K562 (cell line): ENCODE results near the gene CPEB1. TPM values are rescaled to one million over a fixed set of nuclear protein-coding genes. Genes with fewer than 3 reads are reported as not detected.

Experiments used
- CBFB ChIP-seq: sonication (generic); formaldehyde crosslinking; IDR thresholded peaks from 2 replicates; pipeline ENCODE4 v1.4.0; 2020; ENCODE audit warnings: mild to moderate bottlenecking, missing genetic modification reagents
- CHD1 ChIP-seq: fragments of 200-600 bp; sonication (generic); IDR thresholded peaks from one replicate; pipeline ENCODE4 v1.6.1; 2012; ENCODE audit warnings: mild to moderate bottlenecking, moderate library complexity, low read length, inconsistent platforms
- CTBP1 ChIP-seq: fragments of 450-650 bp; IDR thresholded peaks from 2 replicates; pipeline ENCODE4 v1.6.1; 2016; ENCODE audit warnings: borderline replicate concordance
- FOXJ2 ChIP-seq: fragments of 200-800 bp; sonication (Bioruptor generic); IDR thresholded peaks from 2 replicates; pipeline ENCODE4 v1.6.1; 2016; ENCODE audit warnings: missing genetic modification characterization, missing compliant biosample characterization
- HCFC1 ChIP-seq: IDR thresholded peaks from 2 replicates; pipeline ENCODE4 v1.6.1; 2012; ENCODE audit warnings: low read depth, low read length, improper control_type of control experiment
- HNRNPH1 ChIP-seq: fragments of 200-400 bp; formaldehyde crosslinking; optimal IDR thresholded peaks from 2 replicates; pipeline ENCODE3; 2017; ENCODE audit warnings: low read depth, mild to moderate bottlenecking, low read length, moderate library complexity
- HNRNPUL1 ChIP-seq: fragments of 200-400 bp; formaldehyde crosslinking; IDR thresholded peaks from 2 replicates; pipeline ENCODE4 v1.6.1; 2017; ENCODE audit warnings: low read length
- NCOA4 ChIP-seq: fragments of 450-650 bp; IDR thresholded peaks from 2 replicates; pipeline ENCODE4 v1.6.1; 2018; ENCODE audit warnings: mild to moderate bottlenecking; ENCODE audit not compliant: partially characterized antibody
- NEUROD1 ChIP-seq: fragments of 150-350 bp; IDR thresholded peaks from 2 replicates; pipeline ENCODE4 v1.6.1; 2014; ENCODE audit warnings: borderline replicate concordance, low read length, low read depth; ENCODE audit not compliant: partially characterized antibody
- NFXL1 ChIP-seq: fragments of 450-650 bp; formaldehyde crosslinking; IDR thresholded peaks from 2 replicates; pipeline ENCODE4 v1.4.0; 2021; ENCODE audit warnings: mild to moderate bottlenecking
- NR2C1 ChIP-seq, 2 experiments: fragments of 450-650 bp; IDR thresholded peaks; 2 replicates each; pipeline ENCODE4 v1.6.1; 2017; ENCODE audit warnings: mild to moderate bottlenecking in 2 of 2, antibody characterized with exemption in 1 of 2, inconsistent platforms in 1 of 2, missing compliant biosample characterization in 1 of 2, missing genetic modification characterization in 1 of 2
- NR3C1 ChIP-seq: sonication (generic); formaldehyde crosslinking; IDR thresholded peaks from 2 replicates; pipeline ENCODE4 v1.8.1; 2022; ENCODE audit warnings: missing genetic modification reagents
- PHTF2 ChIP-seq: fragments of 250-450 bp; sonication (Bioruptor Pico); IDR thresholded peaks from 2 replicates; pipeline ENCODE4 v1.5.0; 2021; ENCODE audit warnings: mild to moderate bottlenecking
- PRMT5 ChIP-seq: sonication (generic); formaldehyde crosslinking; IDR thresholded peaks from 2 replicates; pipeline ENCODE4 v1.5.0; 2020; ENCODE audit warnings: missing genetic modification reagents
- RFX5 ChIP-seq: IDR thresholded peaks from 2 replicates; pipeline ENCODE4 v1.6.1; 2011; ENCODE audit warnings: low read depth, mild to moderate bottlenecking, improper control_type of control experiment, low read length
- SIN3A ChIP-seq, 2 experiments: fragments of 150-350 bp in 1 of 2; IDR thresholded peaks; 2 replicates each; pipeline ENCODE4 v1.6.1; 2011 to 2016; ENCODE audit warnings: borderline replicate concordance in 2 of 2, low read depth in 2 of 2, low read length in 2 of 2, mild to moderate bottlenecking in 2 of 2, moderate library complexity in 2 of 2; ENCODE audit not compliant: control insufficient read depth in 1 of 2
- SMARCE1 ChIP-seq: fragments of 450-650 bp; IDR thresholded peaks from 2 replicates; pipeline ENCODE4 v1.7.1; 2016; ENCODE audit warnings: mild to moderate bottlenecking
- ZC3H11A ChIP-seq: IDR thresholded peaks from 2 replicates; pipeline ENCODE4 v1.6.1; 2012; ENCODE audit warnings: low read depth, low read length, improper control_type of control experiment
- ZFP36 ChIP-seq: fragments of 150-350 bp; IDR thresholded peaks from 2 replicates; pipeline ENCODE4 v1.6.1; 2018; ENCODE audit warnings: low read length, low read depth; ENCODE audit not compliant: partially characterized antibody
- ZNF253 ChIP-seq: fragments of 250-450 bp; sonication (Bioruptor Pico); conservative IDR thresholded peaks from 2 replicates; pipeline ENCODE4 v1.6.1; 2021; ENCODE audit warnings: mild to moderate bottlenecking
- polyA plus RNA-seq, 8 experiments: library from polyadenylated mRNA; depleted of rRNA in 4 of 8; stranded (reverse) in 5 of 8; unstranded in 3 of 8; fragments of >200 nt; fragmentation: Nextera tagmentation in 2 of 8; fragmentation: Illumina TruSeq in 1 of 8; extraction: Ambion mirVana in 2 of 8; extraction: Trizol in 1 of 8; gene quantifications; 2 replicates each; pipeline versions ENCODE4 v1.2.1 to v1.2.3, GENCODE V29; 2011 to 2014; ENCODE audit warnings: inconsistent platforms in 1 of 8, missing spikeins in 1 of 8
- total RNA-seq, 7 experiments: library from RNA; depleted of rRNA in 6 of 7; stranded (reverse); fragments of >200 nt in 6 of 7; fragmentation: Illumina TruSeq in 2 of 7; extraction: Trizol in 2 of 7; gene quantifications; 2 replicates each; pipeline versions ENCODE4 v1.2.1 to v1.2.3, GENCODE V29; 2011 to 2021; ENCODE audit warnings: low replicate concordance in 1 of 7
- TF ChIP-seq, protein P1 (sequence below): fragments of 450-650 bp; IDR thresholded peaks from 2 replicates; pipeline ENCODE4 v1.6.1; 2016; ENCODE audit warnings: borderline replicate concordance
- TF ChIP-seq, protein P2 (sequence below): sonication (generic); formaldehyde crosslinking; IDR thresholded peaks from 2 replicates; pipeline ENCODE4 v1.4.0; 2020; ENCODE audit warnings: mild to moderate bottlenecking, missing genetic modification reagents
- TF ChIP-seq, protein P3 (sequence below): sonication (generic); formaldehyde crosslinking; IDR thresholded peaks from 2 replicates; pipeline ENCODE4 v1.8.0; 2022; ENCODE audit warnings: mild to moderate bottlenecking, missing genetic modification reagents

CPEB1 gene
- total and polyA plus RNA-seq, 9 of the 15 experiments (the other 6 are each of a cell fraction or from before 2014, with no cell fraction given) = 2.2 to 13.4 (median 9.7) TPM

DNA sequence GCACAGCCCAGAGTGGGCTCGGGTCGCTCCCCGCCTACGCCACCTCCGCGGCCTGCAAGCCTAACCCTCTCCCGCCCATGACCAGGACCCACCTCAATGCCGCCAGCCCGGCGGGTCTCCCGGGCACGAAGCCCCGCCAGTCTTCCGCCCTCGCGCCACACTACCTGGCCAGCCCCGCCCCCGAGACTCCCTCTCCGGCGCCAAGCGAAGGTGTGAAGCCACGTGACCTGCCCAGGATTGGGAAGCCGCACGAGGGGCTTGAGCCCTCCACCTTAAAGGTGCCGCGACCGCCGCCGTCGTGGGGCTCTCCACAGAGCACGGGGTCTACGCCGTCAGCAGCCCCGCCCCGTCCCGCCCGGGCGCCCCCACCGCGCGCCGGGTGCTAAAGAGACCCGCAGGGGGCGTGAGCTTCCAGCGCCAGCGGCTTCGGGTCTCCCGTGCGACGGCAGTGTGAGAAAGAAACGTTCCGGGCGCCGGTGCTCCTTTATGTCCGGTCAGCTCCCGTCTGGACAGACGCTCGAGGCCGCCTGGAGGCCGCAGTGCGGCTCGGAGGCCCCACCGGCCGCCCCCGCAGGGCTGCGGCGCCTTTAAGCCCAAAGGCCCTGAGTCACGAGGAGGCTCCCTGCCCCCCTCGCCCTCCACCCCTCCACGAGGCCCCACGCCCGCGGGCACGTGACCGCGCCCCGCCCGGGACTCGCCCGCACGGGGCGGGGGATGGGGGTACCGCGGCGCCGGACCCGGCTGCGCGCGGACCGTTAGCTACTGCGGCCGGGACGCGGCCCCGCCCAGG is at the start of gene CPEB1 (continued):
- TF ChIP-seq, protein P1, sequence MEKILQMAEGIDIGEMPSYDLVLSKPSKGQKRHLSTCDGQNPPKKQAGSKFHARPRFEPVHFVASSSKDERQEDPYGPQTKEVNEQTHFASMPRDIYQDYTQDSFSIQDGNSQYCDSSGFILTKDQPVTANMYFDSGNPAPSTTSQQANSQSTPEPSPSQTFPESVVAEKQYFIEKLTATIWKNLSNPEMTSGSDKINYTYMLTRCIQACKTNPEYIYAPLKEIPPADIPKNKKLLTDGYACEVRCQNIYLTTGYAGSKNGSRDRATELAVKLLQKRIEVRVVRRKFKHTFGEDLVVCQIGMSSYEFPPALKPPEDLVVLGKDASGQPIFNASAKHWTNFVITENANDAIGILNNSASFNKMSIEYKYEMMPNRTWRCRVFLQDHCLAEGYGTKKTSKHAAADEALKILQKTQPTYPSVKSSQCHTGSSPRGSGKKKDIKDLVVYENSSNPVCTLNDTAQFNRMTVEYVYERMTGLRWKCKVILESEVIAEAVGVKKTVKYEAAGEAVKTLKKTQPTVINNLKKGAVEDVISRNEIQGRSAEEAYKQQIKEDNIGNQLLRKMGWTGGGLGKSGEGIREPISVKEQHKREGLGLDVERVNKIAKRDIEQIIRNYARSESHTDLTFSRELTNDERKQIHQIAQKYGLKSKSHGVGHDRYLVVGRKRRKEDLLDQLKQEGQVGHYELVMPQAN = no peak
- TF ChIP-seq RFX5 = no peak
- TF ChIP-seq HCFC1 = peak; percentile 19; the same call in 1 of the 2 replicates
- TF ChIP-seq, protein P2, sequence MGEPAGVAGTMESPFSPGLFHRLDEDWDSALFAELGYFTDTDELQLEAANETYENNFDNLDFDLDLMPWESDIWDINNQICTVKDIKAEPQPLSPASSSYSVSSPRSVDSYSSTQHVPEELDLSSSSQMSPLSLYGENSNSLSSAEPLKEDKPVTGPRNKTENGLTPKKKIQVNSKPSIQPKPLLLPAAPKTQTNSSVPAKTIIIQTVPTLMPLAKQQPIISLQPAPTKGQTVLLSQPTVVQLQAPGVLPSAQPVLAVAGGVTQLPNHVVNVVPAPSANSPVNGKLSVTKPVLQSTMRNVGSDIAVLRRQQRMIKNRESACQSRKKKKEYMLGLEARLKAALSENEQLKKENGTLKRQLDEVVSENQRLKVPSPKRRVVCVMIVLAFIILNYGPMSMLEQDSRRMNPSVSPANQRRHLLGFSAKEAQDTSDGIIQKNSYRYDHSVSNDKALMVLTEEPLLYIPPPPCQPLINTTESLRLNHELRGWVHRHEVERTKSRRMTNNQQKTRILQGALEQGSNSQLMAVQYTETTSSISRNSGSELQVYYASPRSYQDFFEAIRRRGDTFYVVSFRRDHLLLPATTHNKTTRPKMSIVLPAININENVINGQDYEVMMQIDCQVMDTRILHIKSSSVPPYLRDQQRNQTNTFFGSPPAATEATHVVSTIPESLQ (CRISPR knock-in tag) = peak; percentile 97
- no peak for TF ChIP-seq NR2C1 (IDR thresholded peaks at IDR 0.05)
- no peak for TF ChIP-seq NR2C1 (tag; IDR thresholded peaks at IDR 0.05)
- peak; percentile 27 for TF ChIP-seq NEUROD1
- no peak for TF ChIP-seq ZFP36
- no peak for TF ChIP-seq NFXL1
- no peak for TF ChIP-seq HNRNPH1
- TF ChIP-seq, protein P3, sequence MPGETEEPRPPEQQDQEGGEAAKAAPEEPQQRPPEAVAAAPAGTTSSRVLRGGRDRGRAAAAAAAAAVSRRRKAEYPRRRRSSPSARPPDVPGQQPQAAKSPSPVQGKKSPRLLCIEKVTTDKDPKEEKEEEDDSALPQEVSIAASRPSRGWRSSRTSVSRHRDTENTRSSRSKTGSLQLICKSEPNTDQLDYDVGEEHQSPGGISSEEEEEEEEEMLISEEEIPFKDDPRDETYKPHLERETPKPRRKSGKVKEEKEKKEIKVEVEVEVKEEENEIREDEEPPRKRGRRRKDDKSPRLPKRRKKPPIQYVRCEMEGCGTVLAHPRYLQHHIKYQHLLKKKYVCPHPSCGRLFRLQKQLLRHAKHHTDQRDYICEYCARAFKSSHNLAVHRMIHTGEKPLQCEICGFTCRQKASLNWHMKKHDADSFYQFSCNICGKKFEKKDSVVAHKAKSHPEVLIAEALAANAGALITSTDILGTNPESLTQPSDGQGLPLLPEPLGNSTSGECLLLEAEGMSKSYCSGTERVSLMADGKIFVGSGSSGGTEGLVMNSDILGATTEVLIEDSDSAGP (CRISPR knock-in tag) = peak; percentile 93
- TF ChIP-seq NR3C1 = peak; percentile 49
- peak; percentile 31 for TF ChIP-seq CHD1
- TF ChIP-seq ZC3H11A = no peak
- no peak for TF ChIP-seq HNRNPUL1
- TF ChIP-seq SMARCE1 = no peak
- no peak for TF ChIP-seq NCOA4
- no peak for TF ChIP-seq SIN3A (IDR thresholded peaks at IDR 0.05; ENCODE audit: borderline replicate concordance in 2 of 2, control insufficient read depth in 1 of 2, low read depth in 2 of 2, low read length in 2 of 2)
- TF ChIP-seq CBFB (CRISPR knock-in tag) = 0 out of 2 replicates have a peak, but pooled peaks have one; percentile 80
- TF ChIP-seq PHTF2 = no peak
- TF ChIP-seq FOXJ2 (tag) = no peak
- no peak; the same call in 1 of the 2 replicates for TF ChIP-seq PRMT5 (CRISPR knock-in tag)
- TF ChIP-seq CTBP1 = peak; percentile 87; the same call in 1 of the 2 replicates
- no peak for TF ChIP-seq ZNF253 (CRISPR knock-in tag)
